ENCODE results near the gene ZNF473. TPM values are rescaled to one million over a fixed set of nuclear protein-coding genes. Genes with fewer than 3 reads are reported as not detected.

The ZNF473 gene
- total RNA-seq, 1 donor = 8.3 TPM

DNA sequence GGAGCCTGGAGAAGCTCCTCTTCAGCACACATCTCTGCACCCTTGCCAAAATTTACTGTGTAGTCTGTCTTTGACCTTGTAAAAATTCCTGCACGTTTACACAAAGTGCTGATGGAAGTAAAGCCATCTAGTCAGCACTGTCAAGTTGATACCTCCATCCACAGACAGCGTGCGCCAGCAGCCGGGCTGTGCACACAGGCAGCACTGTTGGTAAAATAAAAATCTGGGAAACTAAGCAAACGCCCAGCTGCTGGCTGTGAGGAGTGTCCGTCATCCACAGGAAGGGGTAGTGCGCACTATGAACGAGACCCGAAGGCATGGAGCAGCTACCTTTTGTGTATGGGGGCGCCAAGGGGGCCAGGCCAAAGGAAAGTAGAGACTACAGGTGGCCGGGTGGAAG is 47.5 kb upstream of the ZNF473 start:
- Histone ChIP-seq H3K4me1 (ENCODE audit: insufficient read depth, low read length) (no peaks in the 10 kb centered on the region), H3K79me2 (ENCODE audit: insufficient read depth, low read length) (no peaks in the 10 kb centered on the region), H3K27me3 (ENCODE audit: insufficient read depth, low read length) (no peaks in the 10 kb centered on the region), H3K9me3 (ENCODE audit: low read depth, low read length) (no peaks in the 10 kb centered on the region), H2AFZ (ENCODE audit: low read length) (no peak overlapping the region), H3K4me3 (ENCODE audit: insufficient read depth, low read length) (no peak overlapping the region), H3K36me3 (ENCODE audit: insufficient read depth, low read length) (no peaks in the 10 kb centered on the region), H4K20me1 (ENCODE audit: insufficient read depth, low read length) (peaks cover 16% of the 10 kb centered on the region), H3K4me2 (ENCODE audit: insufficient read depth, low read length) (no peak overlapping the region), H3K27ac (ENCODE audit: low read depth, low read length) (no peak overlapping the region)
- no peak for DNase-seq (ENCODE audit: insufficient read length, low spot score, missing footprints)
- TF ChIP-seq, protein P1, sequence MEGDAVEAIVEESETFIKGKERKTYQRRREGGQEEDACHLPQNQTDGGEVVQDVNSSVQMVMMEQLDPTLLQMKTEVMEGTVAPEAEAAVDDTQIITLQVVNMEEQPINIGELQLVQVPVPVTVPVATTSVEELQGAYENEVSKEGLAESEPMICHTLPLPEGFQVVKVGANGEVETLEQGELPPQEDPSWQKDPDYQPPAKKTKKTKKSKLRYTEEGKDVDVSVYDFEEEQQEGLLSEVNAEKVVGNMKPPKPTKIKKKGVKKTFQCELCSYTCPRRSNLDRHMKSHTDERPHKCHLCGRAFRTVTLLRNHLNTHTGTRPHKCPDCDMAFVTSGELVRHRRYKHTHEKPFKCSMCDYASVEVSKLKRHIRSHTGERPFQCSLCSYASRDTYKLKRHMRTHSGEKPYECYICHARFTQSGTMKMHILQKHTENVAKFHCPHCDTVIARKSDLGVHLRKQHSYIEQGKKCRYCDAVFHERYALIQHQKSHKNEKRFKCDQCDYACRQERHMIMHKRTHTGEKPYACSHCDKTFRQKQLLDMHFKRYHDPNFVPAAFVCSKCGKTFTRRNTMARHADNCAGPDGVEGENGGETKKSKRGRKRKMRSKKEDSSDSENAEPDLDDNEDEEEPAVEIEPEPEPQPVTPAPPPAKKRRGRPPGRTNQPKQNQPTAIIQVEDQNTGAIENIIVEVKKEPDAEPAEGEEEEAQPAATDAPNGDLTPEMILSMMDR (IDR thresholded peaks at IDR 0.05; ENCODE audit: extremely low read depth, low read depth, low read length) = no peak

DNA sequence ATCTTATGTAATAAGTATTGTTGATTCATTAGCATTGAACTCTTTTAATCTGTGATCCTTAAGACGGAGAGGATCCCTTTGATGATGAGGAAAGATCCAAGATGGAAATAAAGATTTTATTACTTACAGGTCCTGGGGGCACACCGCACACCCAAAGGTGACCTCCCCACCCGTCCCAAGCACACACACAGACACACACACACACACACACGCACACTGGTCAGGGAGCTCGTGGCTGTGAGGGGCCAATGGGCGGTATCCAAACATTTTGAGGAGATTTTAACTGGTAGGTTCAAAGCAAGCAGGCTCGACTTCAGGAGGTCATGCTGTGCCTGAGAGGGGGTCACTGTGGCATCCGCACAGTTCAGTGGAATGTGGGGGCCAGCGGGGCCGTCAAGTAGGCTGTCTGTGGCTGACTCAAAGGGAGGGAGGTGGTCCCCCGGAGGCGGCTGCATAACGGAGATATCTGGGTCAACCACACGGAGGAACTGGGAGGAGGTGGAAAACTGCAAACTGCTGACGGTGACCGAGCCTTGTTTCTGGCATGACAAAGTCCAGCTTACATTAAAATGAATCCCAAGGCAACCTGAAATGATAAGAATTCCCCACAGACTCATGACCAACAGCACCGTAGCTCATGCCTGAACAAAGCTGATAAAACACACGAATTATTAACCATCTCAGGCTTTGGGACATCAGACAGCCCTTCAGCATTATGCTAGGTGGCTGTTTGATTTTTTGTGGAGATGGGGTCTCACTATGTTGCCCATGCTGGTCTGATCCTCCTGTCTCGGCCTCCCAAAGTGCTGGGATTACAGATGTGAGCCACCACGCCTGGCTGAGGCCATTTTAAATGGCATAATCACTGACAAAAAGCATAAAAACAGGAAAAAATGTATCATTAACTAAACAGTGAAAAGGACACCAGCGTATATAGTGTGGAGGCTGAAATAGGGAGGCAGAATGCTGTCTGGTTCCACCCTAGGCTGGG is 43.9 kb upstream of the ZNF473 start:
- H3K4me3 ChIP-seq (ENCODE audit: insufficient read depth, low read length) = no peak overlapping the region
- H3K27me3 ChIP-seq (ENCODE audit: insufficient read depth, low read length) = no peaks in the 10 kb centered on the region
- TF ChIP-seq, protein P1 (IDR thresholded peaks at IDR 0.05; ENCODE audit: extremely low read depth, low read depth, low read length) = no peak
- DNase-seq (ENCODE audit: insufficient read length, low spot score, missing footprints) = peak; percentile 38
- no peaks in the 10 kb centered on the region for H3K4me1 ChIP-seq (ENCODE audit: insufficient read depth, low read length)
- peaks cover 43% of the 10 kb centered on the region for H4K20me1 ChIP-seq (ENCODE audit: insufficient read depth, low read length)
- H3K4me2 ChIP-seq (ENCODE audit: insufficient read depth, low read length) = no peak overlapping the region
- no peaks in the 10 kb centered on the region for H3K79me2 ChIP-seq (ENCODE audit: insufficient read depth, low read length)
- peaks cover 11% of the 10 kb centered on the region for H3K36me3 ChIP-seq (ENCODE audit: insufficient read depth, low read length)
- H3K27ac ChIP-seq (ENCODE audit: low read depth, low read length) = no peak overlapping the region
- H3K9me3 ChIP-seq (ENCODE audit: low read depth, low read length) = no peaks in the 10 kb centered on the region
- H2AFZ ChIP-seq (ENCODE audit: low read length) = no peak overlapping the region

DNA sequence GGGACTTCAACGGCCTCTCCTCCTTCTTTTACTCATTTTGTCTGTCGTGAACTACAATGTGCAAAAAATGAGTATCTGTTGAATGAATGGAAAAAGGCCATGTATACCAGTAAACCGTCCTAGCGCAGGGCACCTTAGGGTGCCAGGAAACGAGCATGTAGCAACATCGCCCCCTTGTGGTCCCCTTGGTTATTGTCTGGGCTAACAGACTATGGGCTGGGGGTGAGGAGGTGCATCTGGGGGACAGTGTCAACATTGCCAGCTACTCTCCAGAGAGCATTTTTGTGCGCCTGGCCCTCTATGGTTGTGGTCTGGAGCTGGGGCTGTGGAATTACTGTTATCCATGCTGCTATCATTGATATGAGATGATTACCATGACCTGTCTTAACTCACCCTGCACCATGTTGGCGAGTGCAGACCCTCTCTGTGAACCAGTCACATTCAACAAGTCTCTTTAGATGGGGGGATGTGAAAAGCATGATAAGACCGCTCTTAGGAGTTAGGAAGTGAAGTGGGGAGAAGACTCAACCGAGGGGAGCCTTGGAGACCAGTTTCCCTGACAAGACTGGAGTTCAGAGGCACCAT is 42.1 kb upstream of the ZNF473 start:
- Histone ChIP-seq H3K79me2 (ENCODE audit: insufficient read depth, low read length) (no peaks in the 10 kb centered on the region), H3K27me3 (ENCODE audit: insufficient read depth, low read length) (no peaks in the 10 kb centered on the region), H3K36me3 (ENCODE audit: insufficient read depth, low read length) (peaks cover 14% of the 10 kb centered on the region), H3K4me1 (ENCODE audit: insufficient read depth, low read length) (no peaks in the 10 kb centered on the region), H3K9me3 (ENCODE audit: low read depth, low read length) (no peaks in the 10 kb centered on the region), H4K20me1 (ENCODE audit: insufficient read depth, low read length) (peaks cover 54% of the 10 kb centered on the region), H3K27ac (ENCODE audit: low read depth, low read length) (no peak overlapping the region), H3K4me2 (ENCODE audit: insufficient read depth, low read length) (no peak overlapping the region), H2AFZ (ENCODE audit: low read length) (no peak overlapping the region), H3K4me3 (ENCODE audit: insufficient read depth, low read length) (no peak overlapping the region)
- TF ChIP-seq, protein P1 (IDR thresholded peaks at IDR 0.05; ENCODE audit: extremely low read depth, low read depth, low read length) = peak; percentile 89
- DNase-seq (ENCODE audit: insufficient read length, low spot score, missing footprints) = no peak

DNA sequence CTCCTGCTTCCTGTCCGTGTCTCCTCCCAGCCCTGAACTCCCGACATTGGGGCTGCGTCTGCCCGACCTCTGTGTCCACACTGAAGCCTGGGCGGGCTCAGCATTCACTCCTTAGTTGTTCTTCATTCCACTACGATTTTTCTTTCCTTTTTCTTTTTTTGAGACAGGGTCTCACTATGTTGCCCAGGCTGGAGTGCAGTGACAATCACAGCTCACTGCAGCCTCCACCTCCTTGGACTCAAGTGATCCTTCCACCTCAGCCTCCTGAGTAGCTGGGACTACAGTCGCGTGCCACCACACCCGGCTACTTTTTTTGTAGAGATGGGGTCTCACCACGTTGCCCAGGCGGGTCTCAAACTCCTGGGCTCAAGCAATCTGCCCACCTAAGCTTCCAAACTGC is 41.3 kb upstream of the ZNF473 start:
- no peak overlapping the region for H3K4me2 ChIP-seq (ENCODE audit: insufficient read depth, low read length)
- H3K27ac ChIP-seq (ENCODE audit: low read depth, low read length) = no peak overlapping the region
- H2AFZ ChIP-seq (ENCODE audit: low read length) = no peak overlapping the region
- no peaks in the 10 kb centered on the region for H3K4me1 ChIP-seq (ENCODE audit: insufficient read depth, low read length)
- peaks cover 51% of the 10 kb centered on the region for H4K20me1 ChIP-seq (ENCODE audit: insufficient read depth, low read length)
- H3K4me3 ChIP-seq (ENCODE audit: insufficient read depth, low read length) = no peak overlapping the region
- H3K9me3 ChIP-seq (ENCODE audit: low read depth, low read length) = no peaks in the 10 kb centered on the region
- no peaks in the 10 kb centered on the region for H3K79me2 ChIP-seq (ENCODE audit: insufficient read depth, low read length)
- DNase-seq (ENCODE audit: insufficient read length, low spot score, missing footprints) = no peak
- no peaks in the 10 kb centered on the region for H3K27me3 ChIP-seq (ENCODE audit: insufficient read depth, low read length)
- TF ChIP-seq, protein P1 (IDR thresholded peaks at IDR 0.05; ENCODE audit: extremely low read depth, low read depth, low read length) = no peak
- peaks cover 14% of the 10 kb centered on the region for H3K36me3 ChIP-seq (ENCODE audit: insufficient read depth, low read length)
